ENCODE data around the gene ERICH6B.

DNA sequence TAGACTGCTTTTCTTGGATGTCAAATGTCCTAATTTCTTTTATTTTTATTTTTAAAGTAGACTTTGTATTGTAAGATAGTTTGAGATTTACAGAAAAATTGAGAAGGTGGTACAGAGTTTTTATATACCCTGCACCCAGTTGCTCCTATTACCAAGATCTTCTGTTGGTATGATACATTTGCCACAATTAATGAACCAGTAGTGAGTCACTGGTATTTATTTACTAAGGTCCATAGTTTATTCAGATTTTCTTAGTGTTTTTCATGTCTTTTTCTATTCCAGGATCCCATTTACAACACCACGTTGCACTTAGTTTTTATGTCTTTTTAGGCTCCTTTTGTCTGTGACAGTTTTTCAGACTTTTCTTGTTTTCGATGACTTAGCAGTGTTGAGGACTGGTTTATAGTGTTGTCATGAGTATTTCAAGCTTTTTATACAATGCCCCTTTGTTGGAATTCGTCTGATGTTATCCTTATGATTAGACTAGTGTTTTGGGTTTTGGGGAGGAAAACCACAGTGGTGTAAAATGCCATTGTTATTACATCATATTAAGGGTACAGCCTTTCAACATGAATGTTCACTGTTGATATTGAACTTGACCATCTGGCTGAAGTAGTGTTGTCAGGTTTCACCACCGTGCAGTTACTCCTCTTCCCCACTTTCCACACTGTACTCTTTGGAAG is 114.9 kb downstream of the ERICH6B start:
- TF ChIP-seq EZH2 (IDR thresholded peaks at IDR 0.05), result no peak
- TF ChIP-seq POLR2AphosphoS5 (IDR thresholded peaks at IDR 0.05; ENCODE audit: borderline replicate concordance, low read depth, low read length), result no peak
- no peak for TF ChIP-seq FOXP2 (optimal IDR thresholded peaks at IDR 0.05; ENCODE audit: control extremely low read depth, extremely low read length, insufficient read depth)
